ENCODE data around the gene SP2. TPM values are rescaled to one million over a fixed set of nuclear protein-coding genes. Genes with fewer than 3 reads are reported as not detected.
A peak's percentile ranks its signal among the peaks of the same experiment; 100 is the strongest.

Gene SP2
- total and polyA plus RNA-seq, 4 experiments from 2014 or later = 3.0 to 39.9 (median 28.4) TPM

DNA sequence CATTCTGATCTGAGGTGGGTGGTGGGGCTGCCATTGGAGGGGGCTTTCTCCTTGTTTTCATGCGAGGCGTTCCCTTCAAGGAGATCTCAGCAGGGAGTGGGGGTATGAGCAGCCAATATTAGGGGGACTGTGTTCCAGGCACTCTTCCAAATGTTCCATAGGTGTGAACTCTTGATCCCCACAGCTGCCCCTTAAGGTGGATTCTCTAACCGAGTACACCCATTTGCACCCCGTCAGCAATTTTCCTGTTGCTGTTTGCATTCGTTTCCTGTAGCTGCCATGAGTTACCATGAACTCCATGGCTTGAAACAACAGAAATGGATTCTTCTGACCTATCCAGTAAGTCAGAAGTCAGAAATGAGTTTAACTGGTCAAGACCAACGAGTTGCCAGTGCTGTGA is 65.4 kb downstream of the SP2 start:
- H3K4me1 ChIP-seq (ENCODE audit: insufficient read depth, low read length) = no peaks in the 10 kb centered on the region
- no peaks in the 10 kb centered on the region for H3K9me3 ChIP-seq (ENCODE audit: control insufficient read depth in 1 of 2, low read length in 2 of 2)
- no peak overlapping the region for H3K4me3 Mint-ChIP-seq
- H3K4me1 Mint-ChIP-seq = no peaks in the 10 kb centered on the region
- H3K4me3 ChIP-seq (ENCODE audit: low read length in 2 of 2) = no peak overlapping the region
- peak overlapping the region in 1 of 7 donors; percentile 9 for H3K27ac Mint-ChIP-seq
- CTCF ChIA-PET (ENCODE audit: partially characterized antibody) = interaction anchor here (1.4 kb wide), 1 partner anchor 10 kb away, joined by 3 read pairs; the partner anchor contains the start of gene CDK5RAP3
- no peaks in the 10 kb centered on the region for H3K36me3 Mint-ChIP-seq
- POLR2A ChIA-PET (ENCODE audit: partially characterized antibody) = interaction anchor here (0.9 to 1.4 kb wide), 2 partner anchors 9 to 13 kb away, joined by 3 to 6 read pairs; partner anchors contain the start of gene CDK5RAP3
- intact Hi-C loops (cut with micrococcal nuclease) = no loop called here
- no peaks in the 10 kb centered on the region for H3K27me3 Mint-ChIP-seq
- DNase-seq = no peak
- H3K27me3 ChIP-seq (ENCODE audit: insufficient read depth, low read length) = no peaks in the 10 kb centered on the region
- no peaks in the 10 kb centered on the region for H3K36me3 ChIP-seq (ENCODE audit: insufficient read depth, low read length)
- no peak overlapping the region for H3K27ac ChIP-seq (ENCODE audit: low read depth, low read length)
- peaks cover 0 to 1% (median 0%) of the 10 kb centered on the region in 8 donors for H3K9me3 Mint-ChIP-seq

DNA sequence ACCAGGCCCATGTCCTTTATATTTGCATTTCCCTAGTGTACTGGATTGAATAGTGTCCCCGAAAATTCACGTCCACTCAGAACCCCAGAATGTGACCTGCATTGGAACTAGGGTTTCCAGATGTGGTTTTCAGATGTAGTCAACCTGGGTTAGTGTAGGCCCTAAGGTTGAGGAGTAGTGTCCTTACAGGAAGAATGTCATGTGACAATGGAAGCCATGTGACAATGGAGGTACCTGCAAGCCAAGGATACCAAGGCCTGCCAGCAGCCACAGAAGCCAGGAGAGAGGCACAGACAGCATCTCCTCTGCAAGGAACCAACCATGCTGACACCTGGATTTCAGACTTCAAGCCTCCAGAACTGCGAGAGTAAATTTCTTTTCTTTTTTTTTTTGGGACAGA is 66.9 kb downstream of the SP2 start:
- Mint-ChIP-seq H3K9me3 (peaks cover 0 to 1% (median 0%) of the 10 kb centered on the region in 8 donors), H3K4me3 (no peak overlapping the region), H3K4me1 (no peaks in the 10 kb centered on the region), H3K36me3 (no peaks in the 10 kb centered on the region), H3K27me3 (no peaks in the 10 kb centered on the region), H3K27ac (no peak overlapping the region)
- Histone ChIP-seq H3K36me3 (ENCODE audit: insufficient read depth, low read length) (no peaks in the 10 kb centered on the region), H3K27me3 (ENCODE audit: insufficient read depth, low read length) (no peaks in the 10 kb centered on the region), H3K4me3 (ENCODE audit: low read length in 2 of 2) (no peak overlapping the region), H3K27ac (ENCODE audit: low read depth, low read length) (no peak overlapping the region), H3K4me1 (ENCODE audit: insufficient read depth, low read length) (no peaks in the 10 kb centered on the region), H3K9me3 (ENCODE audit: control insufficient read depth in 1 of 2, low read length in 2 of 2) (no peaks in the 10 kb centered on the region)
- CTCF ChIA-PET (ENCODE audit: partially characterized antibody) = interaction anchor here (9.9 kb wide), 1 partner anchor 17 kb away, joined by 244 read pairs; the partner anchor contains the start of gene PNPO
- no peak for DNase-seq
- intact Hi-C loops (cut with micrococcal nuclease) = no loop called here
- POLR2A ChIA-PET (ENCODE audit: partially characterized antibody) = no interaction called here

DNA sequence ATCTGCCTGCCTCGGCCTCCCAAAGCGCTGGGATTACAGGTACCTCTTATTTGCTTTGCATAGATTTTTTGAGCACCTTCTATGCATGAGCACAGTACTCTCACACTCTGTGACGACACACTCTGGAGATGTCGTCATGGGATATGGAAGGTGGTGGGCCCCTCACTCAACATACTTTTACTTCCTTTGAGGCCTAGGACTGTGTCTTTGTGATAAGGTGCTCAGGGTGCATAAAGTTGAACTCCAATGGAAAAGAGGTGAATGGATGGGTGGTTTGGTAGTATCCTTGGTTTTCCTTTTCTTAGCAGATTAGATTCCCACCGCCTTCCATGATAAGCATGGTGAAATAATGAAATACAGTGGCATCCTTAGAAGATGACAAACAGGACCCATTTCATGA is 68.8 kb downstream of the SP2 start:
- Mint-ChIP-seq H3K9me3 (peaks cover 0 to 1% (median 0%) of the 10 kb centered on the region in 8 donors), H3K4me1 (peaks cover 2 to 4% (median 3%) of the 10 kb centered on the region in 4 donors), H3K4me3 (no peak overlapping the region), H3K27ac (no peak overlapping the region), H3K36me3 (no peaks in the 10 kb centered on the region), H3K27me3 (peaks cover 0 to 1% of the 10 kb centered on the region in 2 donors)
- ChIA-PET POLR2A (ENCODE audit: partially characterized antibody) (no interaction called here), CTCF (ENCODE audit: partially characterized antibody) (interaction anchor here (9.9 kb wide), 1 partner anchor 19 kb away, joined by 244 read pairs; the partner anchor contains the start of gene PNPO)
- intact Hi-C loops (cut with micrococcal nuclease) = no loop called here
- Histone ChIP-seq H3K4me1 (ENCODE audit: insufficient read depth, low read length) (peaks cover 3% of the 10 kb centered on the region), H3K9me3 (ENCODE audit: control insufficient read depth in 1 of 2, low read length in 2 of 2) (no peaks in the 10 kb centered on the region), H3K36me3 (ENCODE audit: insufficient read depth, low read length) (no peaks in the 10 kb centered on the region), H3K27ac (ENCODE audit: low read depth, low read length) (no peak overlapping the region), H3K4me3 (ENCODE audit: low read length in 2 of 2) (no peak overlapping the region), H3K27me3 (ENCODE audit: insufficient read depth, low read length) (no peaks in the 10 kb centered on the region)
- DNase-seq = no peak

DNA sequence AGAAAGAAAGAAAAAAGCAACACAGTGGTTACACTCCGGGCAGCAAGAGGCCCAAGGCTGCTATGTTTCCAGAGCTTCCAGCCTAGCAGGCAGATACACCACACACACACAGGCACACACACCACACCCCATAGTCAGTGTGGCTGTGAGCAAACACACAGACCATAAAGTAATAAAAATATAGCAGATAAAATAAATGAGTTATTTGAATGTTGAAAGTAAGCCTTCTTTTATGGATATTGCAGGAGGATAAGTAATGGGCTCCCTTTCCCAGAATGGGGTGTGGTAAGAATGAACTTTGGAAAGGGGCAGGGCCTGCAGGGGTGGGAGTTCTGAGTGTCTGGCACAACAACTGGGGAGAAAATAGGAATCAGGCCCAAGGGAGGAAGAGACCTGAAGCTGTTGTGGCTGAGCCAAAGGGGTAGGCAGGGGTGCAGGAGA is 70.1 kb downstream of the SP2 start:
- POLR2A ChIA-PET (ENCODE audit: partially characterized antibody) = no interaction called here
- intact Hi-C loops (cut with micrococcal nuclease) = no loop called here
- H3K27me3 ChIP-seq (ENCODE audit: insufficient read depth, low read length) = no peaks in the 10 kb centered on the region
- H3K9me3 ChIP-seq (ENCODE audit: control insufficient read depth in 1 of 2, low read length in 2 of 2) = no peaks in the 10 kb centered on the region
- Mint-ChIP-seq H3K9me3 (peaks cover 0 to 1% (median 0%) of the 10 kb centered on the region in 8 donors), H3K27ac (no peak overlapping the region), H3K4me1 (peaks cover 10 to 16% (median 13%) of the 10 kb centered on the region in 4 donors), H3K4me3 (no peak overlapping the region), H3K27me3 (peaks cover 0 to 1% of the 10 kb centered on the region in 2 donors), H3K36me3 (peaks cover 0 to 2% of the 10 kb centered on the region in 2 donors)
- no peak overlapping the region for H3K4me3 ChIP-seq (ENCODE audit: low read length in 2 of 2)
- CTCF ChIA-PET (ENCODE audit: partially characterized antibody) = interaction anchor here (0.6 to 9.9 kb wide), 2 partner anchors 20 to 167 kb away, joined by 3 to 244 read pairs; partner anchors contain the start of gene PNPO
- DNase-seq = no peak
- no peaks in the 10 kb centered on the region for H3K36me3 ChIP-seq (ENCODE audit: insufficient read depth, low read length)
- no peak overlapping the region for H3K27ac ChIP-seq (ENCODE audit: low read depth, low read length)
- H3K4me1 ChIP-seq (ENCODE audit: insufficient read depth, low read length) = peaks cover 10% of the 10 kb centered on the region

DNA sequence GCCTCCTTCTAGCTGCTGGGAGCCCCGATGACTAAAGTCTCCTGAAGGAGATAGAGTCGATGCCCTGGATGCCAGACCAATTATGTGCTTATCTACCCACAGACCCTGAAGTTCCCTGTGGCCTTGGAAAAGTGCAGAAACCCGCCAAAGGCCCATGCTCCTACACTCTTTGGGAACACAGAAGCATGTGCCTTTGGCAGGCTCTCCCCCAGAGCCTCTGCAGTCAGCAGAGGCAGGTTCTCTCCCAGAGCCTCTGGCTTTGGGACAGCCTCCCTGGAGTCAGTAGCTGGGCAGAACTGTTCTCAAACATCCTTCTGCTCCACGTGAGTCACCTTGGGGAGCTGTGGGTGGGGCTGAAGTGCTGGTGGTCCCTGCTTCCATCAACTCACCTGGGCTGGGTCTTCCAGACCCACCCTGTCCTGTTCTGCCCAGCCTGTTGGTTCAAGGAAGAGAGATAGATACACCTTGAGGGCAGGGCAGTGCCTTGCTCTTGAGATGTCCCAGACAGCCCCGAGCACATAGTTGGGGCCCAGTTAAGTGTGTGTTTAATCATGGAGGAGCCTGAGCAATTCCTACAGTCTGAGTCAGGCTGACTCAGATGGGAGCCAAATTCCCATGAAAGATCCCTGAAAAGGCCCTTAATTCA is 71.7 kb downstream of the SP2 start:
- H3K27me3 ChIP-seq (ENCODE audit: insufficient read depth, low read length) = no peaks in the 10 kb centered on the region
- DNase-seq = no peak
- Mint-ChIP-seq H3K27me3 (peaks cover 0 to 1% of the 10 kb centered on the region in 2 donors), H3K27ac (no peak overlapping the region), H3K36me3 (peaks cover 0 to 4% of the 10 kb centered on the region in 2 donors), H3K4me3 (no peak overlapping the region), H3K4me1 (peaks cover 15 to 30% (median 24%) of the 10 kb centered on the region in 4 donors), H3K9me3 (peaks cover 0 to 1% (median 0%) of the 10 kb centered on the region in 8 donors)
- H3K27ac ChIP-seq (ENCODE audit: low read depth, low read length) = no peak overlapping the region
- POLR2A ChIA-PET (ENCODE audit: partially characterized antibody) = no interaction called here
- H3K36me3 ChIP-seq (ENCODE audit: insufficient read depth, low read length) = no peaks in the 10 kb centered on the region
- CTCF ChIA-PET (ENCODE audit: partially characterized antibody) = interaction anchor here (1.1 to 9.9 kb wide), 2 partner anchors 22 to 50 kb away, joined by 3 to 244 read pairs; partner anchors contain the start of gene PNPO
- peaks cover 26% of the 10 kb centered on the region for H3K4me1 ChIP-seq (ENCODE audit: insufficient read depth, low read length)
- H3K4me3 ChIP-seq (ENCODE audit: low read length in 2 of 2) = no peak overlapping the region
- intact Hi-C loops (cut with micrococcal nuclease) = no loop called here
- H3K9me3 ChIP-seq (ENCODE audit: control insufficient read depth in 1 of 2, low read length in 2 of 2) = no peaks in the 10 kb centered on the region

DNA sequence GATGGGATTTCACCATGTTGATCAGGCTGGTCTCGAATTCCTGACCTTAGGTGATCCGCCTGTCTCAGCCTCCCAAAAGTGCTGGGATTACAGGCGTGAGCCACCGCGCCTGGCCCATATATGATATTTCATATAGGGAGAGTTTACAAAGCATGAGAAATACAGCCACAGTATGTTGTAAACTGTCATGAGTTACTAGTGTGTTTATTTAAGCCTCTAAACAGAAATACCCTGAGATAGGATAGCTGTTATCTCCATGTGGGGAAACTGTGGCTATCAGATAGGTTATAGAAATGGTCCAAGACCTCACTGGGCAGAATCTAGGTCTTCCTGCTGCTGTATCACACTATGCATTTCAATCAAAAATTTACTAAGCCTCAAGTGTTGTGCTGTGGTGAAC is 72.8 kb downstream of the SP2 start:
- no peak overlapping the region for H3K4me3 Mint-ChIP-seq
- peaks cover 17 to 41% (median 25%) of the 10 kb centered on the region in 4 donors for H3K4me1 Mint-ChIP-seq
- H3K27me3 Mint-ChIP-seq = peaks cover 0 to 1% of the 10 kb centered on the region in 2 donors
- H3K27ac ChIP-seq (ENCODE audit: low read depth, low read length) = no peak overlapping the region
- intact Hi-C loops (cut with micrococcal nuclease) = no loop called here
- H3K36me3 Mint-ChIP-seq = peaks cover 1 to 11% of the 10 kb centered on the region in 2 donors
- H3K4me1 ChIP-seq (ENCODE audit: insufficient read depth, low read length) = peaks cover 28% of the 10 kb centered on the region
- ChIA-PET CTCF (ENCODE audit: partially characterized antibody) (interaction anchor here (2.4 to 9.9 kb wide), 2 partner anchors 14 to 23 kb away, joined by 18 to 244 read pairs; partner anchors contain the start of gene PNPO), POLR2A (ENCODE audit: partially characterized antibody) (interaction anchor here (0.7 to 3.9 kb wide), 3 partner anchors 28 to 79 kb away, joined by 3 to 45 read pairs (median 16); partner anchors contain the start of genes NFE2L1, PNPO and SP2)
- H3K27ac Mint-ChIP-seq = peak overlapping the region in 1 of 7 donors; percentile 35
- H3K27me3 ChIP-seq (ENCODE audit: insufficient read depth, low read length) = no peaks in the 10 kb centered on the region
- no peaks in the 10 kb centered on the region for H3K9me3 Mint-ChIP-seq
- DNase-seq = no peak
- H3K9me3 ChIP-seq (ENCODE audit: control insufficient read depth in 1 of 2, low read length in 2 of 2) = no peaks in the 10 kb centered on the region
- no peak overlapping the region for H3K4me3 ChIP-seq (ENCODE audit: low read length in 2 of 2)
- H3K36me3 ChIP-seq (ENCODE audit: insufficient read depth, low read length) = peaks cover 7% of the 10 kb centered on the region

Data from CD4-positive, alpha-beta memory T cell (primary cell).